Upper lobe of left lung (tissue), 6 donors: Measurements from ENCODE around the gene RNF19B. TPM values are rescaled to one million over a fixed set of nuclear protein-coding genes. Genes with fewer than 3 reads are reported as not detected.
A peak's percentile ranks its signal among the peaks of the same experiment; 100 is the strongest.

Experiments used
- ATAC-seq, 2 donors: fragments of 200-7000 bp; cut with Tn5 transposase; one replicate each; pipeline ENCODE4 v1.9.1; 2022; ENCODE audit warnings: mild to moderate bottlenecking in 2 of 2, moderate library complexity in 2 of 2; ENCODE audit not compliant: low FRiP score in 2 of 2
- DNase-seq, 2 donors: peaks; one replicate each; pipeline ENCODE4 v3.0.0-alpha.2; 2019 to 2020
- H3K27ac ChIP-seq, 4 donors: fragments of 200-600 bp; sonication (generic); one replicate each; pipeline ENCODE4 v1.5.1; 2016 to 2019
- H3K27me3 ChIP-seq, 4 donors: fragments of 200-600 bp; sonication (generic); one replicate each; pipeline ENCODE4 v1.5.1; 2017 to 2019
- H3K36me3 ChIP-seq, 4 donors: fragments of 200-600 bp; sonication (generic); one replicate each; pipeline ENCODE4 v1.5.1; 2016 to 2019
- H3K4me1 ChIP-seq, 4 donors: fragments of 200-600 bp; sonication (generic); one replicate each; pipeline ENCODE4 v1.5.1; 2018 to 2019
- H3K4me3 ChIP-seq, 4 donors: fragments of 200-600 bp; sonication (generic); one replicate each; pipeline ENCODE4 v1.5.1; 2017 to 2019; ENCODE audit warnings: mild to moderate bottlenecking in 2 of 4, moderate library complexity in 1 of 4
- H3K9me3 ChIP-seq, 4 donors: fragments of 200-600 bp; sonication (generic); one replicate each; pipeline ENCODE4 v1.5.1; 2018 to 2019
- CTCF ChIP-seq, 6 experiments: fragments of 450-650 bp in 4 of 6; fragments of 200-600 bp in 2 of 6; sonication (generic) in 2 of 6; IDR thresholded peaks; one replicate each; pipeline ENCODE4 v1.5.1; 2016 to 2019; ENCODE audit warnings: antibody characterized with exemption in 6 of 6
- EP300 ChIP-seq, 4 donors: sonication (generic); formaldehyde crosslinking; IDR thresholded peaks; one replicate each; pipeline ENCODE4 v1.5.1; 2017; ENCODE audit warnings: antibody characterized with exemption in 4 of 4, control low read depth in 2 of 4
- POLR2A ChIP-seq, 4 donors: fragments of 450-650 bp; IDR thresholded peaks; one replicate each; pipeline ENCODE4 v1.5.1; 2016 to 2017; ENCODE audit warnings: antibody characterized with exemption in 4 of 4, mild to moderate bottlenecking in 2 of 4
- POLR2AphosphoS5 ChIP-seq, 2 donors: sonication (generic); formaldehyde crosslinking; IDR thresholded peaks; one replicate each; pipeline ENCODE4 v1.5.1; 2017; ENCODE audit warnings: antibody characterized with exemption in 2 of 2
- WGBS, 2 donors: methylation state at CpG; one replicate each; pipeline ENCODE4 v1.1.5; 2017 to 2018; 5-methylcytosine and 5-hydroxymethylcytosine counted together
- total RNA-seq, 6 donors: library from RNA; depleted of rRNA in 4 of 6; stranded (reverse); fragments of >200 nt in 4 of 6; gene quantifications; one replicate each; pipeline versions ENCODE4 v1.1.0 to v1.2.1, GENCODE V29; 2016 to 2021
- donor health status: DM: no; HTN: no; CAD: no; lungs with moderate emphysema.
- donor health status: DM: no; HTN: yes; CAD: no; lungs with severe emphysema.

The RNF19B gene
- total RNA-seq, 6 donors from 2014 or later = 28.7 to 44.5 (median 37.4) TPM

GRCh38 chr1:32989160-32990050, 24.8 kb upstream of the RNF19B start:
- 36 to 43% methylated on average over 6 of the region's 6 CpGs for WGBS, 2 donors
- no peak overlapping the region for H3K4me3 ChIP-seq
- TF ChIP-seq POLR2AphosphoS5 (IDR thresholded peaks at IDR 0.05) (peak; percentile 75 to 86), CTCF (IDR thresholded peaks at IDR 0.05) (no peak), POLR2A (IDR thresholded peaks at IDR 0.05) (peak in 2 of 4 donors; percentile 2 to 23), EP300 (IDR thresholded peaks at IDR 0.05) (peak in 3 of 4 donors; percentile 50 to 82 (median 50))
- DNase-seq (peak in 1 of 2 donors; percentile 94), ATAC-seq (peak; percentile 73 to 84)
- H3K4me1 ChIP-seq = peaks cover 34 to 56% (median 54%) of the 10 kb centered on the region in 4 donors
- no peaks in the 10 kb centered on the region for H3K27me3 ChIP-seq
- no peaks in the 10 kb centered on the region for H3K9me3 ChIP-seq
- peak overlapping the region; percentile 73 to 86 (median 82) for H3K27ac ChIP-seq
- H3K36me3 ChIP-seq = no peaks in the 10 kb centered on the region

GRCh38 chr1:32988665-32989064, 24.1 kb upstream of the RNF19B start:
- H3K4me1 ChIP-seq = peaks cover 36 to 59% (median 53%) of the 10 kb centered on the region in 4 donors
- no peak for TF ChIP-seq EP300 (IDR thresholded peaks at IDR 0.05)
- TF ChIP-seq POLR2AphosphoS5 (IDR thresholded peaks at IDR 0.05) = no peak
- no peak for TF ChIP-seq POLR2A (IDR thresholded peaks at IDR 0.05)
- TF ChIP-seq CTCF (IDR thresholded peaks at IDR 0.05) = no peak
- peak overlapping the region; percentile 73 to 86 (median 82) for H3K27ac ChIP-seq
- no peaks in the 10 kb centered on the region for H3K27me3 ChIP-seq
- H3K9me3 ChIP-seq = no peaks in the 10 kb centered on the region
- ATAC-seq (no peak), DNase-seq (peak in 1 of 2 donors; percentile 89)
- H3K4me3 ChIP-seq = no peak overlapping the region
- H3K36me3 ChIP-seq = no peaks in the 10 kb centered on the region

GRCh38 chr1:32985226-32985625, 20.6 kb upstream of the RNF19B start:
- H3K4me1 ChIP-seq = peaks cover 36 to 54% (median 53%) of the 10 kb centered on the region in 4 donors
- 91 to 94% methylated on average over 1 of the region's 1 CpG for WGBS, 2 donors

GRCh38 chr1:32984455-32985171, 20.0 kb upstream of the RNF19B start:
- H3K4me3 ChIP-seq = no peak overlapping the region
- no peaks in the 10 kb centered on the region for H3K9me3 ChIP-seq
- TF ChIP-seq EP300 (IDR thresholded peaks at IDR 0.05) = no peak
- TF ChIP-seq CTCF (IDR thresholded peaks at IDR 0.05) = no peak
- TF ChIP-seq POLR2AphosphoS5 (IDR thresholded peaks at IDR 0.05) = no peak
- no peak for TF ChIP-seq POLR2A (IDR thresholded peaks at IDR 0.05)
- no peak for ATAC-seq
- H3K27me3 ChIP-seq = no peaks in the 10 kb centered on the region
- H3K4me1 ChIP-seq = peaks cover 31 to 52% (median 51%) of the 10 kb centered on the region in 4 donors
- H3K36me3 ChIP-seq = no peaks in the 10 kb centered on the region
- DNase-seq = no peak
- 85% methylated on average over 1 of the region's 1 CpG; no CpG with 5 or more reads in 1 of the 2 donors for WGBS, 2 donors
- peak overlapping the region in 2 of 4 donors; percentile 49 to 73 for H3K27ac ChIP-seq

More at GRCh38 chr1:32985226-32985625, 20.6 kb upstream of the RNF19B start:
- no peaks in the 10 kb centered on the region for H3K27me3 ChIP-seq
- DNase-seq (no peak), ATAC-seq (no peak)
- H3K36me3 ChIP-seq = no peaks in the 10 kb centered on the region
- H3K4me3 ChIP-seq = no peak overlapping the region
- no peak for TF ChIP-seq POLR2AphosphoS5 (IDR thresholded peaks at IDR 0.05)
- no peak for TF ChIP-seq EP300 (IDR thresholded peaks at IDR 0.05)
- TF ChIP-seq CTCF (IDR thresholded peaks at IDR 0.05) = no peak
- no peak for TF ChIP-seq POLR2A (IDR thresholded peaks at IDR 0.05)
- no peaks in the 10 kb centered on the region for H3K9me3 ChIP-seq
- H3K27ac ChIP-seq = no peak overlapping the region
